NCI-H2171 (cell line): ENCODE measurements around the gene VEGFA.

Experiments
- DNase-seq: peaks from one replicate; lab custom pipeline; 2025; lab: John Stamatoyannopoulos, UW

Gene VEGFA

GRCh38 chr6:43738877-43739641, 31.0 kb upstream of the VEGFA start:
- no peak for DNase-seq

GRCh38 chr6:43739642-43740091, 30.3 kb upstream of the VEGFA start:
- DNase-seq = no peak

GRCh38 chr6:43740321-43740960, 29.6 kb upstream of the VEGFA start:
- no peak for DNase-seq

- DNase-seq = no peak
Measured at GRCh38 chr6:43740961-43741764, 28.8 kb upstream of the VEGFA start.

- DNase-seq = no peak
Measured at GRCh38 chr6:43741829-43742228, 28.2 kb upstream of the VEGFA start.

- no peak for DNase-seq
Measured at GRCh38 chr6:43742285-43742684, 27.7 kb upstream of the VEGFA start.

- DNase-seq = no peak
Measured at GRCh38 chr6:43742931-43743632, 26.9 kb upstream of the VEGFA start.

GRCh38 chr6:43743682-43744381, 26.2 kb upstream of the VEGFA start:
- no peak for DNase-seq

GRCh38 chr6:43744491-43744890, 25.5 kb upstream of the VEGFA start:
- DNase-seq = no peak

- DNase-seq = no peak
Measured at GRCh38 chr6:43744931-43745727, 24.9 kb upstream of the VEGFA start.

GRCh38 chr6:43746071-43746470, 23.9 kb upstream of the VEGFA start:
- no peak for DNase-seq

- no peak for DNase-seq
Measured at GRCh38 chr6:43746613-43747102, 23.4 kb upstream of the VEGFA start.

- no peak for DNase-seq
Measured at GRCh38 chr6:43747784-43748183, 22.2 kb upstream of the VEGFA start.

GRCh38 chr6:43748765-43749164, 21.2 kb upstream of the VEGFA start:
- DNase-seq = no peak

- DNase-seq = no peak
Measured at GRCh38 chr6:43749461-43749860, 20.6 kb upstream of the VEGFA start.

GRCh38 chr6:43750622-43751021, 19.4 kb upstream of the VEGFA start:
- DNase-seq = no peak

GRCh38 chr6:43753570-43754183, 16.3 kb upstream of the VEGFA start:
- DNase-seq = no peak

- DNase-seq = no peak
Measured at GRCh38 chr6:43757966-43758616, 11.9 kb upstream of the VEGFA start.

- DNase-seq = no peak
Measured at GRCh38 chr6:43758617-43759050, 11.4 kb upstream of the VEGFA start.
